ENCODE results near the gene NEK6. TPM values are rescaled to one million over a fixed set of nuclear protein-coding genes. Genes with fewer than 3 reads are reported as not detected.

Gene NEK6
- total RNA-seq, 1 experiment from 2014 or later: 21.1 TPM

DNA sequence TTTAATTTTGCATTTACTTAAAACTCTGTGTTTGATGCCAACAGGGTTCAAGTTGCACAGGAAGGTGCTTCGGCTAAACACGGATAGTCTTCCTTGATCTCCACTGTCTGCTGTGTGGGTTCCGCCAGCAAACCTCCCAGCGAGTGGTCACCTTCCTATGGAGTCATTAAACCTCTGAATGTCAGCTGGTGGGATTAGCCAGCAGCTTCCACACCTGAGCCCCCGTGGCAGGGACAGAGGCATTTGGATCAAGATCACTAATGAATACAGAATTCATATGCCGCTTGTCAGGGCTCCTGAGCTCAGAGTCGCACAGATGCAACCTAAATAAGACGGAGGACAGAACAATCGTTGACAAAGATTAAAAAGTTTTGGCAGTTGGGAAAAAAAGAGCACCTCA, 118.0 kb downstream of the NEK6 start:
- Histone ChIP-seq H3K9me2 (replicated peaks; ENCODE audit: low read length) (no peaks in the 10 kb centered on the region), H3K27me3 (ENCODE audit: low read length) (no peaks in the 10 kb centered on the region), H2AFZ (ENCODE audit: low read length) (no peak overlapping the region), H3K4me3 (ENCODE audit: low read length) (no peak overlapping the region), H3K9me3 (ENCODE audit: low read length) (no peaks in the 10 kb centered on the region), H3K4me2 (ENCODE audit: low read length) (no peak overlapping the region), H3K36me3 (ENCODE audit: low read depth, low read length) (peaks cover 18% of the 10 kb centered on the region), H3K27ac (ENCODE audit: low read length) (no peak overlapping the region), H3K79me2 (ENCODE audit: low read length) (peaks cover 97% of the 10 kb centered on the region), H3K9ac (ENCODE audit: low read length) (no peak overlapping the region), H4K20me1 (ENCODE audit: low read length) (peaks cover 31% of the 10 kb centered on the region; the same call in 1 of the 2 replicates), H3F3A (ENCODE audit: low read length, unreplicated experiment) (no peaks in the 10 kb centered on the region), H3K4me1 (ENCODE audit: insufficient read depth, low read length) (no peaks in the 10 kb centered on the region)
- ATAC-seq (no peak), DNase-seq (no peak)
- TF ChIP-seq, protein P1, sequence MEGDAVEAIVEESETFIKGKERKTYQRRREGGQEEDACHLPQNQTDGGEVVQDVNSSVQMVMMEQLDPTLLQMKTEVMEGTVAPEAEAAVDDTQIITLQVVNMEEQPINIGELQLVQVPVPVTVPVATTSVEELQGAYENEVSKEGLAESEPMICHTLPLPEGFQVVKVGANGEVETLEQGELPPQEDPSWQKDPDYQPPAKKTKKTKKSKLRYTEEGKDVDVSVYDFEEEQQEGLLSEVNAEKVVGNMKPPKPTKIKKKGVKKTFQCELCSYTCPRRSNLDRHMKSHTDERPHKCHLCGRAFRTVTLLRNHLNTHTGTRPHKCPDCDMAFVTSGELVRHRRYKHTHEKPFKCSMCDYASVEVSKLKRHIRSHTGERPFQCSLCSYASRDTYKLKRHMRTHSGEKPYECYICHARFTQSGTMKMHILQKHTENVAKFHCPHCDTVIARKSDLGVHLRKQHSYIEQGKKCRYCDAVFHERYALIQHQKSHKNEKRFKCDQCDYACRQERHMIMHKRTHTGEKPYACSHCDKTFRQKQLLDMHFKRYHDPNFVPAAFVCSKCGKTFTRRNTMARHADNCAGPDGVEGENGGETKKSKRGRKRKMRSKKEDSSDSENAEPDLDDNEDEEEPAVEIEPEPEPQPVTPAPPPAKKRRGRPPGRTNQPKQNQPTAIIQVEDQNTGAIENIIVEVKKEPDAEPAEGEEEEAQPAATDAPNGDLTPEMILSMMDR (conservative IDR thresholded peaks at IDR 0.05; ENCODE audit: low read depth, low read length): no peak
- TF ChIP-seq EZH2 (IDR thresholded peaks at IDR 0.05; ENCODE audit: low read length, unreplicated experiment) (no peak), EZH2phosphoT487 (IDR thresholded peaks at IDR 0.05; ENCODE audit: borderline replicate concordance, low read length) (no peak)
- intact Hi-C loops (cut with micrococcal nuclease): no loop called here
- no TSS peak for BruUV-seq (replicated peaks)
- POLR2A ChIA-PET (ENCODE audit: unreplicated experiment): no interaction called here
- CTCF ChIA-PET: no interaction called here

DNA sequence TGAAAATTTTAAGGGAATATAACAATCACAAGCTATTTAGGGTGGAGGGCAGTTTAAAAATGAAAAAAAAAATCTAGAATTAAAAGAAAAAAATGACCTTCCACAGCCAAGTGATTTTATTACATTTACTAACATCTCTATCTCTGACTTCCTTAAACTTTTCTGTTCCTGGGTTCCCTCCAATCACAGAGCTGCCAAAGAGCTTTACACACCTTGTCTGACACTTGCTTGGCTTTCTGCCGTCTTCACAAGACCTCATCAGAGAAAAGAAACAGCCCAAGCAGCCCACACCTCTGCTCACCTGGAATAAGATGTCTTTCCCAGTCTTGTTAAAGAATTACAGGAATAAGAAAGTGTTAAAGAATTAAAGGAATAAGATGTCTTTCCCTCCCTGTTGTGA, 118.6 kb downstream of the NEK6 start:
- Histone ChIP-seq H3K36me3 (ENCODE audit: low read depth, low read length) (peaks cover 23% of the 10 kb centered on the region), H3F3A (ENCODE audit: low read length, unreplicated experiment) (no peaks in the 10 kb centered on the region), H3K9ac (ENCODE audit: low read length) (no peak overlapping the region), H4K20me1 (ENCODE audit: low read length) (peaks cover 29% of the 10 kb centered on the region; the same call in 1 of the 2 replicates), H2AFZ (ENCODE audit: low read length) (no peak overlapping the region), H3K9me2 (replicated peaks; ENCODE audit: low read length) (no peaks in the 10 kb centered on the region), H3K27ac (ENCODE audit: low read length) (no peak overlapping the region), H3K79me2 (ENCODE audit: low read length) (peaks cover 96% of the 10 kb centered on the region), H3K4me2 (ENCODE audit: low read length) (no peak overlapping the region), H3K9me3 (ENCODE audit: low read length) (no peaks in the 10 kb centered on the region), H3K4me1 (ENCODE audit: insufficient read depth, low read length) (no peaks in the 10 kb centered on the region), H3K27me3 (ENCODE audit: low read length) (no peaks in the 10 kb centered on the region), H3K4me3 (ENCODE audit: low read length) (no peak overlapping the region)
- no TSS peak for BruUV-seq (replicated peaks)
- ATAC-seq (no peak), DNase-seq (no peak)
- intact Hi-C loops (cut with micrococcal nuclease): no loop called here
- ChIA-PET CTCF (no interaction called here), POLR2A (ENCODE audit: unreplicated experiment) (no interaction called here)
- TF ChIP-seq EZH2phosphoT487 (IDR thresholded peaks at IDR 0.05; ENCODE audit: borderline replicate concordance, low read length) (no peak), EZH2 (IDR thresholded peaks at IDR 0.05; ENCODE audit: low read length, unreplicated experiment) (no peak)
- TF ChIP-seq, protein P1 (conservative IDR thresholded peaks at IDR 0.05; ENCODE audit: low read depth, low read length): no peak

DNA sequence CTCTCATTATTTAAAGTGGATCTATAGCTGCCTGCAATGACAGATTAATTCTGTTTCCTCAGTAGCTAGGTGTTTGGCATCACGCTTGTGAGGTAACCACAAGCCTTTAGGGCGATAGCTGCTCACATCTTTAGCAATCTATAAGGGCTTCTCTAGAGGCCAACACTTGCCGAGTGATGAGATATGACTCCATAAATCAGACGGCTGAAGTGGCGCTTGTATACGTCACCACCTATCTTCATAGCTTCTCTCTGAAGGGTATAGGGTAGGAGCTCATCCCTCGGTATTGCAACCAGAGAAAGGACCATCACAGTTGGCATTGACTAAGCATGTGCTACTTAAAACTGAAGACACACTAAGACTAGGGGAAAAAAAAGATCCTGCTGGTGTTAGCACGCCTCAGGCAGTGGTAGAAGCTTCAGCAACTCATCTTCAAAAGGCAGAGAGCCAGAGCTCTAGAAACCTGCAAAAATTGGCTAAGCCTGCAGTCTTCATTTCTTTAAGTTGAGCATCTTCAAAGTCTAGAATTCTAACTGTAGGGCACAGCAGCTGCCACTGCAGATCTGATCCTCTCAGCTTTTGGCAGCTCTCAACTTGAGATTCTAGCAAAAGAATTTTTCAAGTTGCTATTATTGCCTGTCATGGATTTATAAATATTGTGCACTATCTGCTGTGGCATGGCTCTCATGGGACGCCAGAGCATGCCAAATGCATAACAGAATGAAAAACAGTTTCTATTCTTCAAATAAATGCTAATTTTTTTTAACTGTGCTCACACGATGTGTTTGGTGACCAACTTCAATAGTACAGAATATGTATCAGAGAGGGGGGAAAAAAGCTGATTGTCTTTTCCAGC, 120.0 kb downstream of the NEK6 start:
- peaks cover 26% of the 10 kb centered on the region for H3K36me3 ChIP-seq (ENCODE audit: low read depth, low read length)
- intact Hi-C loops (cut with micrococcal nuclease): no loop called here
- H3K27ac ChIP-seq (ENCODE audit: low read length): no peak overlapping the region
- DNase-seq (no peak), ATAC-seq (no peak)
- no peak overlapping the region for H3K4me2 ChIP-seq (ENCODE audit: low read length)
- H3F3A ChIP-seq (ENCODE audit: low read length, unreplicated experiment): no peaks in the 10 kb centered on the region
- no peak overlapping the region for H2AFZ ChIP-seq (ENCODE audit: low read length)
- H4K20me1 ChIP-seq (ENCODE audit: low read length): peaks cover 16% of the 10 kb centered on the region; the same call in 1 of the 2 replicates
- no peaks in the 10 kb centered on the region for H3K9me2 ChIP-seq (replicated peaks; ENCODE audit: low read length)
- H3K9me3 ChIP-seq (ENCODE audit: low read length): no peaks in the 10 kb centered on the region
- no peaks in the 10 kb centered on the region for H3K27me3 ChIP-seq (ENCODE audit: low read length)
- H3K79me2 ChIP-seq (ENCODE audit: low read length): peaks cover 90% of the 10 kb centered on the region
- BruUV-seq (replicated peaks): no TSS peak
- no peak overlapping the region for H3K4me3 ChIP-seq (ENCODE audit: low read length)
- ChIA-PET POLR2A (ENCODE audit: unreplicated experiment) (no interaction called here), CTCF (no interaction called here)
- no peaks in the 10 kb centered on the region for H3K4me1 ChIP-seq (ENCODE audit: insufficient read depth, low read length)
- TF ChIP-seq, protein P1 (conservative IDR thresholded peaks at IDR 0.05; ENCODE audit: low read depth, low read length): no peak
- TF ChIP-seq EZH2 (IDR thresholded peaks at IDR 0.05; ENCODE audit: low read length, unreplicated experiment): no peak
- no peak for TF ChIP-seq EZH2phosphoT487 (IDR thresholded peaks at IDR 0.05; ENCODE audit: borderline replicate concordance, low read length)
- no peak overlapping the region for H3K9ac ChIP-seq (ENCODE audit: low read length)
